AG04450 (cell line): Measurements from ENCODE around the gene ZNHIT2. TPM values are rescaled to one million over a fixed set of nuclear protein-coding genes. Genes with fewer than 3 reads are reported as not detected.

Experiments used
- CTCF ChIA-PET: fragments of 300-600, 350-600 bp; formaldehyde crosslinking; extraction: SDS; loops from one replicate; lab custom pipeline; 2022; ENCODE audit warnings: antibody characterized with exemption, inconsistent platforms; lab: Charles Lee
- POLR2A ChIA-PET: fragments of 350-600 bp; formaldehyde crosslinking; extraction: SDS; loops from one replicate; lab custom pipeline; 2021; ENCODE audit warnings: antibody characterized with exemption, inconsistent platforms; lab: Yijun Ruan, JAX
- DNase-seq: peaks from one replicate; pipeline ENCODE4 v3.0.0-alpha.2; 2011; ENCODE audit warnings: low read depth, low spot score
- H3K27ac ChIP-seq: one replicate; pipeline ENCODE4 v1.5.1; 2012; ENCODE audit warnings: low read depth, low read length, control low read depth
- H3K27me3 ChIP-seq: one replicate; pipeline ENCODE4 v1.6.0; 2012; ENCODE audit warnings: low read length; ENCODE audit not compliant: control insufficient read depth, insufficient read depth
- H3K4me3 ChIP-seq: 2 replicates; pipeline ENCODE4 v1.5.1; 2011; ENCODE audit warnings: mild to moderate bottlenecking, low read depth, low read length, control low read depth
- H3K9me3 ChIP-seq: 2 replicates; pipeline ENCODE4 v1.5.1; 2012; ENCODE audit warnings: low read length; ENCODE audit not compliant: control insufficient read depth, insufficient read depth
- polyA plus RNA-seq: library from polyadenylated mRNA; depleted of rRNA; stranded (reverse); fragments of >200 nt; gene quantifications from 2 replicates; pipeline ENCODE4 v1.2.3, GENCODE V29; 2011
- TF ChIP-seq, protein P1 (sequence below): IDR thresholded peaks from 2 replicates; pipeline ENCODE4 v1.5.1; 2011; ENCODE audit warnings: low read depth, low read length, control low read depth, inconsistent platforms

ZNHIT2 gene
- polyA plus RNA-seq, 1 experiment = 3.1 TPM

DNA sequence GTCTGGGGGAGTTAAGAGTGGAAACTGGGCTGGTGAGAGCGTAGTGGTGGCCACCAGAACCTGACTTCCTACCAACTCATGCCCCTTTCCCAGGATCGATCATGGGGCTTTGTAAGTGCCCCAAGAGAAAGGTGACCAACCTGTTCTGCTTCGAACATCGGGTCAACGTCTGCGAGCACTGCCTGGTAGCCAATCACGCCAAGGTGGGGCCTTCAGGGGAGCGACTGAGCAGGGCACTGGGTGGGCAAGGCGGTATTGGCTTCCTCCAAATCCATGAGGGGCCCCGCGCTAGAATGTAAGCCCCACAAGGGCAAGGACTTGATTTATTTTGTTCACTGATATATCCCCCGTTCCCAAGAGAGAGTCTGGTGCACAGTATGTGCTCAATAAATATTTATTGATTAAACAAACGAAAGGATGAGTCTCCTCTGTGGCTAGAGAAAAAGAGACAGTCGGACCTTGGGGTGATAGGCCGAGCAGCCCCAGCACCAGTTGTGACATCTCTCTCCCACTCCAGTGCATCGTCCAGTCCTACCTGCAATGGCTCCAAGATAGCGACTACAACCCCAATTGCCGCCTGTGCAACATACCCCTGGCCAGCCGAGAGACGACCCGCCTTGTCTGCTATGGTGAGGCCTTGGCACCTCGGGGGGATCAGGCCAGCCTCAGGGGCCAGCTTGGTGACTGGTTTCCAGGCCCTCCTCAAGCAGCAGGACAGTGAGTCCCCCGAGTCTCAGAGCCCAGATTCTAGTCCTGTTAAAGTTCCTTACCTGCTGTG, 32.7 kb downstream of the ZNHIT2 start:
- CTCF ChIA-PET = interaction anchor here (1.1 kb wide), 1 partner anchor 29 kb away, joined by 5 read pairs; no protein-coding TSS in a partner anchor
- H3K9me3 ChIP-seq = no peaks in the 10 kb centered on the region; the same call in 1 of the 2 replicates
- POLR2A ChIA-PET = no interaction called here
- DNase-seq = no peak
- H3K27me3 ChIP-seq = no peaks in the 10 kb centered on the region
- peak overlapping the region; percentile 94 for H3K4me3 ChIP-seq
- TF ChIP-seq, protein P1, sequence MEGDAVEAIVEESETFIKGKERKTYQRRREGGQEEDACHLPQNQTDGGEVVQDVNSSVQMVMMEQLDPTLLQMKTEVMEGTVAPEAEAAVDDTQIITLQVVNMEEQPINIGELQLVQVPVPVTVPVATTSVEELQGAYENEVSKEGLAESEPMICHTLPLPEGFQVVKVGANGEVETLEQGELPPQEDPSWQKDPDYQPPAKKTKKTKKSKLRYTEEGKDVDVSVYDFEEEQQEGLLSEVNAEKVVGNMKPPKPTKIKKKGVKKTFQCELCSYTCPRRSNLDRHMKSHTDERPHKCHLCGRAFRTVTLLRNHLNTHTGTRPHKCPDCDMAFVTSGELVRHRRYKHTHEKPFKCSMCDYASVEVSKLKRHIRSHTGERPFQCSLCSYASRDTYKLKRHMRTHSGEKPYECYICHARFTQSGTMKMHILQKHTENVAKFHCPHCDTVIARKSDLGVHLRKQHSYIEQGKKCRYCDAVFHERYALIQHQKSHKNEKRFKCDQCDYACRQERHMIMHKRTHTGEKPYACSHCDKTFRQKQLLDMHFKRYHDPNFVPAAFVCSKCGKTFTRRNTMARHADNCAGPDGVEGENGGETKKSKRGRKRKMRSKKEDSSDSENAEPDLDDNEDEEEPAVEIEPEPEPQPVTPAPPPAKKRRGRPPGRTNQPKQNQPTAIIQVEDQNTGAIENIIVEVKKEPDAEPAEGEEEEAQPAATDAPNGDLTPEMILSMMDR = no peak
- H3K27ac ChIP-seq = peak overlapping the region; percentile 98

DNA sequence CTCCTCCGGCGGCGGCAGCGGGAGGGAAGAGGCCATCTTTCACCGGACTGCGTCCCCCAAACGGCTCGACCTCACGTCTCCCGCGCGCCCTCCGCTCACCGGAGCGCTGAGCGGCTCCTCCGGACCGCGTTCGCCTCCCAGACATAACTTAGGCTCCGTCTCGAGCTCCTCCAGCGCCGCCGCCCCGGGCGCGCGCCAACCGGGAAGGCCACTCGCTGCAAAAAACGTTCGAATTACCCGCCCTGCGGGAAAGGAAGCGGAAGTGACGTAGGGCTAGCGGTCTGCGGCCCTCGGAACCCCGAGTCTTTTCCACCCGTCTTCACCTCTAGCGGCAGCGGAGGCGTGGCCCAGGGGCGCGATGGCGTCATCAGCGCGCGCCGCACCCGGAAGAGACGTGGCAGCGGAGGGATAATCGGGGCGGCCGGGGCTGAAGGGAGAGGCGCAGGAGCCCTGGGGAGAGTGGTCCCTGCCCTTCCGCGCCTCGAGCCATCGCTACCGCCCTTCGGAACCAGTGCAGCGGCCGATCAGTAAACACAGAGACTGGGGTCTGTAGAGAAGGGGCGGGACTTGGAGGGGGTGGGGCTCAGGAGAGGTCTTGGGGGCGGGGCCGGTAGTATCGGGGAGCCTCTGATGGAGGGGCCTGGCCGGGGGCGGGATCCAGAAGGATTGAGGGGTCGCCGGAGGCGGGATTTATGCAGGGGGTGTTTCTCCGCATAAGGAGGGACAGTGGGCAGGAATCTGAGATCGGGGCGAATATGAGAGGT, 33.5 kb downstream of the ZNHIT2 start, which contains the start of the genes CDCA5 and ZFPL1:
Gene CDCA5, minus strand, starts transcription at position 207 of the 764 bp plus-strand sequence. Its CDS starts 62 bp downstream, at position 145.
Gene ZFPL1, plus strand, starts transcription at position 389 of the 764 bp plus-strand sequence. CDS start 477 bp downstream, outside the sequence.
- TF ChIP-seq, protein P1 = no peak
- peak within 1 kb of the TSS; percentile 94 for H3K4me3 ChIP-seq
- POLR2A ChIA-PET = no interaction called here
- peak; percentile 87 for DNase-seq
- no peaks in the 10 kb centered on the region; the same call in 1 of the 2 replicates for H3K9me3 ChIP-seq
- H3K27me3 ChIP-seq = no peaks in the 10 kb centered on the region
- CTCF ChIA-PET = interaction anchor here (1.3 kb wide), 1 partner anchor 70 kb away, joined by 6 read pairs; the partner anchor contains the start of gene ARL2
- peak within 1 kb of the TSS; percentile 98 for H3K27ac ChIP-seq

DNA sequence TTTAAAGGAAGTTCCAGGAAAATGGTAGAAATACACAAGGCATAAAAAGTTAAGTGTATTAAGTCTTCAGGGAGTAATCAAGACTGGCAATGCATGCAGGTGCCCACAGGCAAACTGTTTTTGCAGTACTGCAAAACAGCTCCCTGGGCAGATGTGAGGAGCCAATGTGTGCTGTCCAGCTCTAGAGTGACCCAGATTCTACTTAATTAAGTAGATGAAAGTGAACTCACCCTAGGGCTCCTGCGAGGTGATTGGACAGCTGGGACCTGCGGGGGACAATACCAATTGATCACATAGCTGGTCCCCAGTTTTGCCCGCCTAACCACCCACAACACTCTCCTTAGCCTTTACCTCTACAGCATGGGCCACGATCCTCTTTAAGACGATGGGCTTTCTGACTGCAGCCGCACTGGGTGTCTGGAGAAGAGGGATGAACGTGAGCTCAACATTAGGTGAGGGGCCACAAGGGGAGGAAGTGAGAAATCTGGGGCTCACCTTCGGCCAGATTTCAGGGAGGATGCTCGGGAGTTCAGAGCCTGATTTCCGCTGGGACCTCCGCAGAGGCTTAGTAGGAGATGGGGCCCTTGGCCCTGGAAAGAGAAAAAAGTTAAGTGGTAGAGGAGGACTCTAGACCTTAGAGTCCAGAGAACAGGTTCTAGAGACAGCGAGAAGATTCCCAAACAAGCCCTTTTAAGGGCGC, 34.2 kb downstream of the ZNHIT2 start:
- ChIA-PET POLR2A (no interaction called here), CTCF (interaction anchor here (1.1 to 1.3 kb wide), 2 partner anchors 69 to 70 kb away, joined by 3 to 6 read pairs; partner anchors contain the start of gene ARL2)
- no peak for DNase-seq
- H3K4me3 ChIP-seq = peak overlapping the region; percentile 94
- no peaks in the 10 kb centered on the region for H3K27me3 ChIP-seq
- TF ChIP-seq, protein P1 = no peak
- H3K9me3 ChIP-seq = no peaks in the 10 kb centered on the region; the same call in 1 of the 2 replicates
- H3K27ac ChIP-seq = peak overlapping the region; percentile 98

DNA sequence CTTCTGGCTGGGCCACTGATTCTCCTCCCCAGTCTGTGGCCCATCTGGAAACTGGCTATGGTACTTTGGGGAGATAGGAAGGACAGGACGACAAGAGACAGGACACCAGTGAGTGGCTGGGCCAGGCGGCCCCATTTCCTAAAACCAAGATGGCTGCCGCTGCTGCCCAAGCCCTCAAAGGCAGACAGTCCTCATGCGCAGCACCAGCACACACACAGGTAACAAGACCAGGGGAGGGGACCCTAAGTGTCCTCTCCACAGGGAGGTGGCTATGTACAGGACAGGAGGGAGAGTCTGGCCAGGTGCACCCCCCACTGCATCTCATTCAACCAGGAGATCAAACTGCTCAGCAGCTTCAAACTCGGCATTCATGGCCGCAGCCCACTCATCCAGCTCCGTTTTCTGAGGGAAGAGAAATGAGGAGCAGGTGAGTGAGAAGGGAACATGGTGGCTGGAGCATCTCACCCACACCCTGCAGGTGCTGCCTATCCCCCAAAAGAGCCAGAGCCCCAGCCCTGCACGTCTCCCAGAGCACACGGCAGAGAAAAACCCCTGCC, 38.6 kb downstream of the ZNHIT2 start:
- H3K27ac ChIP-seq = no peak overlapping the region
- POLR2A ChIA-PET = no interaction called here
- no peaks in the 10 kb centered on the region; the same call in 1 of the 2 replicates for H3K9me3 ChIP-seq
- CTCF ChIA-PET = no interaction called here
- no peak overlapping the region for H3K4me3 ChIP-seq
- no peak for DNase-seq
- TF ChIP-seq, protein P1 = no peak
- H3K27me3 ChIP-seq = no peaks in the 10 kb centered on the region
